GM20431 (cell line): ENCODE data around the gene RAPGEF4.

Experiments
- in situ Hi-C: fragments of 300-500 bp; cut with MseI, MboI; formaldehyde crosslinking; loops from one replicate; pipeline ENCODE4 v1.15.0; 2020; ENCODE audit warnings: low sequenced_read_pairs; ENCODE audit not compliant: unreplicated experiment

Gene RAPGEF4

DNA sequence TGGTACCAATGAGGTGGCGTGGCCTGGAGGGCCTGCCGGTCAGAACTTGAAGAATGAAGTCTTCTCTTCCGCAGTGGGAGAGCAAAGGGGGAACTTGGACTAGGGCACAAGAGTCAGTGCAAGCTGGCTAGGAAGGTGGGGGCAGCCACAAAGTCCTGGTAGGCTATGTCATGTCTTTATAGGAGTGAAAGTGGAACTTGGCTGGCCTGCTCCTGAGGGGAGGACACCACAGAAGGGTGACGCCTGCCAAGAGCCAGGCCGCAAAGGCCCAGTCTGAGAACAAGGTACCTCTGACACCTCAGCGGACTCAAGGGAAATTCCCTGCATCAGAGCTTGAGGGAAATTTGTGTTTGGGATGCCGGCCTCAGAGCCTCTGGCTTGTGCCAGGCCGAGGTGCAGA lies 307.8 kb downstream of the RAPGEF4 start:
- in situ Hi-C loops, result no loop called here

DNA sequence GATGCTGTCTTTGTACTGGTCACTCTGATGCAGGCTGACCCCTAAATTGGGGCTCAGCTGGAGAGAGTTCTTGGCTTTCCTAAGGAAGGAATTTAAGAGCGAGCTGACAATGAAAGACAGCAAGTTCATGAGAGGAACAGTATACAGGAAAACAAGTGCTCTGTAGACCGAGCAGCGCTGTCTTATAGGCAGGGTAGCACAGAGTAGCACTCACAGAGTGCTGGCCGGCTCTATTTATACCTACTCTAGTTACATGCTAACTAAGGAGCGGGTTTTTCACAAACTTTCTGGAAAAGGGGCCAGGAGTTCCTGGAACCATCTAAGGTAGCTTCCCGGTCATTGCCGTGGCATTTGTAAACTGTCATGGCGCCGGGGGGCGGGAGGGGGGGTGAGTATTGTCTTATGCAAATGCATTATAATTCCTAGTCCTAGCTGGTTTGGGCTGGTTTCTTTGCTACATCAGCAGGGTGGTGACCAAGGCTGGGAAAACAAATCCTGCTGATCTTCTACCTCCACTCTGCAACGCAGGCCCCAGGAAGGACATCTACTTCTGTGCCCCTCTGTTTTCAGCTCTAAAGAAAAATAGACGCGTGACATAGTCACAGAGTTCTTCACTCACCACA lies 308.4 kb downstream of the RAPGEF4 start:
- in situ Hi-C loops, result no loop called here

- in situ Hi-C loops, result no loop called here
Observed at GRCh38 chr2:173044686-173045085, 309.0 kb downstream of the RAPGEF4 start.

DNA sequence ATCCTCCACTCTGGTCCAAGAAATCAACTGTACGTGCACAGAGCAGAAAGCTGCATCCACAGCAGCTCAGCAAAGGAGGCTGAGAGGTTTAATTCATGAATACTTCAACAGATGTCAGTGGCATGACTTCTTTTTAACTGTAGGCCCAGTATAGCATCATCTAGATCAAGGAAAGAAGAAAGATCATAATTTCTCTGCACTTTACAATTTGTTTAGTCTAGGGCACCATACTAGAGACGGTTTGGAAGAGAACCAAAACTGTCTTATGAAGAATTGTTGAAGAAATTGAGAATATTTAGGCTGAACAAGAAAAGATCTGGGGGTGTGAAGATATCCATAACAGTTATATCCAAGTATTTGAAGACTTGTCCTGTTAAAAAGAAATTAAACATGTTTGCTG lies 309.5 kb downstream of the RAPGEF4 start:
- in situ Hi-C loops, result no loop called here

DNA sequence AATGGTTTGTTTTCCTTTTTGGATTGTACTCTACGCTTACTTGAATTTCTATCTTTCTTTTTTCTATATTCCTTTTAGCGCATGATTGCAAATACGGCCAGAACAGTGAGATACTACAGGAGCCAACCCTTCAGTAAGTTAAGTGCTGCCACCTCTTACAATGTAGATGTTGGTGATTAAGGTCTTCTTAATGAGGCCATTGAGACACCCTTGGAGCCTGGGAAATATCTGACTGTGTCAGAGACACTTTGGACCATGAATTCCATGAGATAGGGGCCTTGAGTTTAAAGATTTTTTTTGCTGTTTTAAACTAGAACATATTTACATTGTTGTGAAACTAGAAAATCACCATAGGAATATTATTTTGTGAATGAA lies 312.9 kb downstream of the RAPGEF4 start:
- in situ Hi-C loops, result no loop called here

- in situ Hi-C loops, result no loop called here
Observed at GRCh38 chr2:173048897-173049661, 313.4 kb downstream of the RAPGEF4 start.

DNA sequence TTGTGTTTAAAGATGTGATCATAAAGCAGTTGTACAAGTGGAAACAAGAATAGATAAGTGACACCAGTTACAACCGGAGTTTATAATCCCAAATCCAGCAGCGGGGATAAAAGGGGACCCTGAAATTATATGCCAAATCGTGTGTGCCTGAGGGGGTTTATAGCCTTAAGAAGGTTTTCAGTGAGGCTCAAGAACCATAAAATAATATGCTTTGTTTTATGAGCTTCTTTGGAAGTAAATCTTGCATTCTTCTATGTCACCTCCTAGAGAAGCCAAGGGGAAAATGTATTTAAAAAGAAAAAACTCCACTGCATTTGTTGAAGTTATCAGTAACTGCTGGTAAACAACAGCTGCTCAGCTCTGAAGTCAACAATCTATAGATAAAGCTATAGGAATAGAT lies 314.2 kb downstream of the RAPGEF4 start:
- in situ Hi-C loops, result no loop called here

GRCh38 chr2:173050684-173051083 lies 315.0 kb downstream of the RAPGEF4 start:
- in situ Hi-C loops, result no loop called here

DNA sequence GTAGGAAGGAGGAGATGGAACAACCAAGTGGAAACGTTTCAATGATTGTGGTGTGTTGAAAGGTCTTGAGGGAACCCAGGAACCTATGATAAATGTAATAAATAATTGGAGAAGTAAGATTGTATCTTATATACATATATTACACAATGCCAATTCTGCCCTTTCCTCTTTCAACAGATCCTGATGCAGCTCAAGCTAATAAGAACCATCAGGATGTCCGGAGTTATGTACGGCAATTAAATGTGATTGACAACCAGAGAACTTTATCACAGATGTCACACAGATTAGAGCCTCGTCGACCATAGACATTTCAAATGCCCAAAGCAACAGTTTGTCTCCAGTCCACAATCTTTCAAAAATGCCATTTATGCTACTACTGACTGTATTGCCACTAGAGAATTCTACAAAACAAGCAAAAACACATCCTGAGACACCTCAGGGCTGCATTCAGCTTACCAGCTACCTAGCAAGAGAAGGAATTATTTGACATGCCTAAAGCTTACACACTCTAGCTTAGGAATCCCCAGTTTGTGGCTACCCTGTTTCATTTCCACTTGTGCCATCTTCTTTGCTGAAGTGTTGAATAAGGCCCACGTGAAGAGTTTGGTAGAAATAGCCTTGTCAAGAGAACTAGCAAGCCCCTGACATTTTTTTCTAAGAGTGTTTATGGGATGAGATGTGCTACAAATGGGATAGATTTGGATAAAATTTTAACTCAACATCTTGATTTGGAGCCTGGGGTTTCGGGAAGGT lies 316.0 kb downstream of the RAPGEF4 start:
- in situ Hi-C loops, result no loop called here

DNA sequence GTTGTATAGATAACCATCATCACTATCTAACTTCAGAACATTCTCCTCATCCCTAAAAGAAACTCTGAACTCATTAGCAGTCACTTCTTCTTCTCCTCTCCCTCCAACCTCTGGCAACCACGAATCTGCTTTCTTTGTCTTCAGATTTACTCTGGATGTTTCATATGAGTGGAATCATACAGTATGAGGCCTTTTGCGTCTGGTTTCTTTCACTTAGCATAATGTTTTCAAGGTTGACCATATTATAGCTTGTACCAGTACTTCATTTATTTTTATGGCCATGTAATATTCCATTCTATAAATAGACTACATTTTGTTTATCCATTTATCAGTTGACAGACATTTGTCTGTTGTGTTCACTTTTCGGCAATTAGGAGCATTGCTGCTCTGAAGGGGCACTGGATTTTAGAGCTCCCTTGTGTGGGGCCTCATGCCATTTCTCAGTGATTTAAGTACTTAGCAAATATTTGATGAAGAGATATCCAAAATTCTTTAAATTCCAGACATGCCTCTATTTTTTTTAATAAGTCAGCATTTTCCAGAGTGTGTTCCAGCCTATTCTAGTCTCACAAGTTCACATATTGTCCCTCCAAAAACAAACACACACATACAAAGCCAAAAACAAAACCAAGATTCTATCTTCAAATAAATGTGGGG lies 317.5 kb downstream of the RAPGEF4 start:
- in situ Hi-C loops, result no loop called here

GRCh38 chr2:173054466-173054865 lies 318.8 kb downstream of the RAPGEF4 start:
- in situ Hi-C loops, result no loop called here

DNA sequence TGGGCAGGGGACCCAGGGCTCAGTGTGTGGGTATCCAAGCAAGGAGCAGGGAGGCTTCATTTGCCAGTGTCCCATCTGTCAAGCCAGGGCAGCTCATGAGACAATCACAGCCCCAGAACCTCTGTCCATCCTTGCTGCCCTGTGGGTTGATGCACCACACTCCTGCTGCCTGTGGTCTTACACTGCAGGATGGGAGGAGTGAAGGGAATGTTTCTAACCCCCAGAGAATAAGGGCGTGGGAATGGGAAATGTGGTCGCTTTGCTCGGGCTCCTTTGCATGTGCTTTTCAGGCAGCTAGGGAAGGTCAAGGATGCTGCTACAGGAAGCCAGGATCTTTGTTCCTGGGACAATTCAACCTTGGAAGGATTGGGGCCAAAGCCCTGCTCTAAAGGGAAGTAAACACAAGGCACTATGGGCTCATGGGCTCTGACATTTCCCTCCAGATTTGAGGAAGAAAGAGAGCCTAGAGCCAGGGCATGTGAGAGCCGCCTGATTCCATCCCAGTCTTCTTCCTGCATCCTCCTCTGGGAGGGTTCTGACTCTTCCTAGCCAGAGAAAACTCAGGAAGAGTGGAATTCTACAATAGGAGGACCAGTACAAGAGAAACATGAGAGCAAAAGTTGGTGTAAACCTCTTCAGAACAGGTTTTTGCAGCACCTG lies 321.2 kb downstream of the RAPGEF4 start:
- in situ Hi-C loops, result no loop called here

DNA sequence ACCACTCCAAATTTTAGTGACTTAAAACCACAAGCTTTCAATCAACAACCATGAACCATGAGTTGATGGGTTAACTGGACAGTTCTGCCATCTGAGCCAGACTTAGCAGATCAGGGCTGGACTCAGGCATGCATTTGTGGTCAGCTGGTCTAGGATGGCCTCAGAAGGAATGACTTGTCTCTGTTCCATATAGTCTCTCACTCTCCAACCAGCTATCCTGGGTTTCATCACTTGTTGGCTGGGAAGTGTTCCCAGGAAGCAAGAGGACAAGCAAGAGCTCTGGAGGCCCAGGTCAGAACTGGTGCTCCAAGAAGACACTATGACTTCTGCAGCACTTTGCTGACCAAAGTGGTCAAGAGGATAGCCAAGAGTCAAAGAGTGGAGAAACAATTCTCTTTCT lies 322.5 kb downstream of the RAPGEF4 start:
- in situ Hi-C loops, result no loop called here

DNA sequence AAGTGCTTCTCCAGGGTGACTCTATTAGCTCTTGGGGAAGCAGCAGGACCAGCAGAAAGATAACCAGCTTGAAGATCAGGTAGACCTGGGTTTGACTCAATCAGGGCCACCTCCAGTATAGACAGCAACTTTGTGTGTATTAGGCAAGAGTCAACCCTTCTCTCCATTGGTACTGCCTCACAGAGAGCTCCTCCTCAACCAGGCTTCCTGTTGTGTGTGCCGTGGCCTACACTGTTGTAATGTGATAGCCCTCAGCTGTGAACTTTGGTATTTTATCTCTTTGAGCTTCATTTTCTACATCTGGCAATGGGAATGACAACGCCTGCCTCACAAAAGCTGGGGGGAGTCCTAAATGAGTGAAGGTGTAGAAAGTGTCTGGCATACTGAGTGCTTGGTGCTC lies 323.0 kb downstream of the RAPGEF4 start:
- in situ Hi-C loops, result no loop called here

- in situ Hi-C loops, result no loop called here
Observed at GRCh38 chr2:173059292-173059691, 323.6 kb downstream of the RAPGEF4 start.

- in situ Hi-C loops, result no loop called here
Observed at GRCh38 chr2:173059971-173060461, 324.4 kb downstream of the RAPGEF4 start.

GRCh38 chr2:173062801-173063200 lies 327.2 kb downstream of the RAPGEF4 start:
- in situ Hi-C loops, result no loop called here

GRCh38 chr2:173064151-173064805 lies 328.6 kb downstream of the RAPGEF4 start:
- in situ Hi-C loops, result no loop called here

- in situ Hi-C loops, result no loop called here
Observed at GRCh38 chr2:173066887-173067676, 331.4 kb downstream of the RAPGEF4 start.
